ENCODE results near the gene SHC1.
A peak's percentile ranks its signal among the peaks of the same experiment; 100 is the strongest.

Gene SHC1

GRCh38 chr1:155011004-155011416 lies 40.5 kb upstream of the SHC1 start:
- Histone ChIP-seq H3K36me3 (ENCODE audit: insufficient read depth, insufficient read length, low read length) (peaks cover 14% of the 10 kb centered on the region), H3K4me1 (ENCODE audit: insufficient read depth, insufficient read length) (peaks cover 35% of the 10 kb centered on the region), H3K4me3 (ENCODE audit: insufficient read length, low read depth) (no peak overlapping the region), H3K27me3 (ENCODE audit: insufficient read depth, insufficient read length) (no peaks in the 10 kb centered on the region), H3K9ac (ENCODE audit: insufficient read length, low read depth) (no peak overlapping the region), H3K9me3 (ENCODE audit: insufficient read depth, low read length) (peaks cover 12% of the 10 kb centered on the region; the same call in 1 of the 2 replicates)
- no peak for TF ChIP-seq ZNF274 (IDR thresholded peaks at IDR 0.05; ENCODE audit: low read depth, low read length)
- no peak for DNase-seq (ENCODE audit: low read depth, low spot score)

GRCh38 chr1:155010211-155010918 lies 39.8 kb upstream of the SHC1 start:
- TF ChIP-seq ZNF274 (IDR thresholded peaks at IDR 0.05; ENCODE audit: low read depth, low read length) (no peak), SUZ12 (IDR thresholded peaks at IDR 0.05; ENCODE audit: extremely low read depth, insufficient read depth, insufficient read length) (no peak), YY1 (IDR thresholded peaks at IDR 0.05; ENCODE audit: insufficient read depth, insufficient read length) (no peak)
- Histone ChIP-seq H3K27me3 (ENCODE audit: insufficient read depth, insufficient read length) (no peaks in the 10 kb centered on the region), H3K9ac (ENCODE audit: insufficient read length, low read depth) (no peak overlapping the region), H3K36me3 (ENCODE audit: insufficient read depth, insufficient read length, low read length) (peaks cover 8% of the 10 kb centered on the region), H3K9me3 (ENCODE audit: insufficient read depth, low read length) (peaks cover 5% of the 10 kb centered on the region; the same call in 1 of the 2 replicates), H3K4me3 (ENCODE audit: insufficient read length, low read depth) (no peak overlapping the region), H3K4me1 (ENCODE audit: insufficient read depth, insufficient read length) (peaks cover 35% of the 10 kb centered on the region)
- DNase-seq (ENCODE audit: low read depth, low spot score) = no peak

- no peak for TF ChIP-seq SUZ12 (IDR thresholded peaks at IDR 0.05; ENCODE audit: extremely low read depth, insufficient read depth, insufficient read length)
- no peak for TF ChIP-seq YY1 (IDR thresholded peaks at IDR 0.05; ENCODE audit: insufficient read depth, insufficient read length)
- no peak for TF ChIP-seq ZNF274 (IDR thresholded peaks at IDR 0.05; ENCODE audit: low read depth, low read length)
- H3K36me3 ChIP-seq (ENCODE audit: insufficient read depth, insufficient read length, low read length) = peaks cover 3% of the 10 kb centered on the region
- no peak overlapping the region for H3K9ac ChIP-seq (ENCODE audit: insufficient read length, low read depth)
- peaks cover 37% of the 10 kb centered on the region for H3K4me1 ChIP-seq (ENCODE audit: insufficient read depth, insufficient read length)
- DNase-seq (ENCODE audit: low read depth, low spot score) = no peak
- H3K27me3 ChIP-seq (ENCODE audit: insufficient read depth, insufficient read length) = no peaks in the 10 kb centered on the region
- no peak overlapping the region for H3K4me3 ChIP-seq (ENCODE audit: insufficient read length, low read depth)
- H3K9me3 ChIP-seq (ENCODE audit: insufficient read depth, low read length) = no peaks in the 10 kb centered on the region
Observed at GRCh38 chr1:155009742-155010141, 39.2 kb upstream of the SHC1 start.

GRCh38 chr1:155009221-155009711 lies 38.7 kb upstream of the SHC1 start:
- Histone ChIP-seq H3K27me3 (ENCODE audit: insufficient read depth, insufficient read length) (no peaks in the 10 kb centered on the region), H3K4me3 (ENCODE audit: insufficient read length, low read depth) (no peak overlapping the region), H3K9me3 (ENCODE audit: insufficient read depth, low read length) (no peaks in the 10 kb centered on the region), H3K9ac (ENCODE audit: insufficient read length, low read depth) (peak overlapping the region; percentile 46), H3K4me1 (ENCODE audit: insufficient read depth, insufficient read length) (peaks cover 42% of the 10 kb centered on the region), H3K36me3 (ENCODE audit: insufficient read depth, insufficient read length, low read length) (no peaks in the 10 kb centered on the region)
- TF ChIP-seq YY1 (IDR thresholded peaks at IDR 0.05; ENCODE audit: insufficient read depth, insufficient read length) (no peak), SUZ12 (IDR thresholded peaks at IDR 0.05; ENCODE audit: extremely low read depth, insufficient read depth, insufficient read length) (no peak), ZNF274 (IDR thresholded peaks at IDR 0.05; ENCODE audit: low read depth, low read length) (no peak)
- no peak for DNase-seq (ENCODE audit: low read depth, low spot score)

GRCh38 chr1:155008015-155008941 lies 37.7 kb upstream of the SHC1 start:
- TF ChIP-seq ZNF274 (IDR thresholded peaks at IDR 0.05; ENCODE audit: low read depth, low read length) (no peak), SUZ12 (IDR thresholded peaks at IDR 0.05; ENCODE audit: extremely low read depth, insufficient read depth, insufficient read length) (no peak), YY1 (IDR thresholded peaks at IDR 0.05; ENCODE audit: insufficient read depth, insufficient read length) (no peak)
- Histone ChIP-seq H3K27me3 (ENCODE audit: insufficient read depth, insufficient read length) (no peaks in the 10 kb centered on the region), H3K36me3 (ENCODE audit: insufficient read depth, insufficient read length, low read length) (no peaks in the 10 kb centered on the region), H3K4me1 (ENCODE audit: insufficient read depth, insufficient read length) (peaks cover 43% of the 10 kb centered on the region), H3K4me3 (ENCODE audit: insufficient read length, low read depth) (no peak overlapping the region), H3K9me3 (ENCODE audit: insufficient read depth, low read length) (no peaks in the 10 kb centered on the region), H3K9ac (ENCODE audit: insufficient read length, low read depth) (peak overlapping the region; percentile 46)
- DNase-seq (ENCODE audit: low read depth, low spot score) = no peak

GRCh38 chr1:155007251-155007828 lies 36.8 kb upstream of the SHC1 start:
- peaks cover 39% of the 10 kb centered on the region for H3K4me1 ChIP-seq (ENCODE audit: insufficient read depth, insufficient read length)
- H3K4me3 ChIP-seq (ENCODE audit: insufficient read length, low read depth) = no peak overlapping the region
- no peaks in the 10 kb centered on the region for H3K36me3 ChIP-seq (ENCODE audit: insufficient read depth, insufficient read length, low read length)

More at GRCh38 chr1:155007251-155007828, 36.8 kb upstream of the SHC1 start:
- TF ChIP-seq SUZ12 (IDR thresholded peaks at IDR 0.05; ENCODE audit: extremely low read depth, insufficient read depth, insufficient read length) = no peak
- no peak for TF ChIP-seq ZNF274 (IDR thresholded peaks at IDR 0.05; ENCODE audit: low read depth, low read length)
- no peak for TF ChIP-seq YY1 (IDR thresholded peaks at IDR 0.05; ENCODE audit: insufficient read depth, insufficient read length)
- no peaks in the 10 kb centered on the region for H3K27me3 ChIP-seq (ENCODE audit: insufficient read depth, insufficient read length)
- H3K9ac ChIP-seq (ENCODE audit: insufficient read length, low read depth) = no peak overlapping the region
- no peak for DNase-seq (ENCODE audit: low read depth, low spot score)
- no peaks in the 10 kb centered on the region for H3K9me3 ChIP-seq (ENCODE audit: insufficient read depth, low read length)
